ENCODE data around the gene NOTO. TPM values are rescaled to one million over a fixed set of nuclear protein-coding genes. Genes with fewer than 3 reads are reported as not detected.

The NOTO gene
- total RNA-seq, 1 donor from 2014 or later: not detected

- Mint-ChIP-seq H3K4me1 (ENCODE audit: low read depth) (no peaks in the 10 kb centered on the region), H3K36me3 (ENCODE audit: insufficient read depth) (no peaks in the 10 kb centered on the region), H3K4me3 (ENCODE audit: low read depth) (no peak overlapping the region), H3K27ac (no peak overlapping the region), H3K9me3 (ENCODE audit: low read depth) (no peaks in the 10 kb centered on the region), H3K27me3 (no peaks in the 10 kb centered on the region)
- DNase-seq (ENCODE audit: low spot score, unreplicated experiment): no peak
- no peak for TF ChIP-seq CTCF (IDR thresholded peaks at IDR 0.05; ENCODE audit: unreplicated experiment)
These were observed 56.0 kb downstream of the NOTO start for GRCh38 chr2:73258186-73258912.

GRCh38 chr2:73258913-73259215 is 56.5 kb downstream of the NOTO start:
- H3K4me3 Mint-ChIP-seq (ENCODE audit: low read depth): no peak overlapping the region

GRCh38 chr2:73259276-73259675 is 56.9 kb downstream of the NOTO start:
- H3K9me3 Mint-ChIP-seq (ENCODE audit: low read depth): no peaks in the 10 kb centered on the region
- H3K27me3 Mint-ChIP-seq: no peaks in the 10 kb centered on the region
- H3K4me3 Mint-ChIP-seq (ENCODE audit: low read depth): no peak overlapping the region
- no peak overlapping the region for H3K27ac Mint-ChIP-seq
- H3K36me3 Mint-ChIP-seq (ENCODE audit: insufficient read depth): no peaks in the 10 kb centered on the region
- H3K4me1 Mint-ChIP-seq (ENCODE audit: low read depth): no peaks in the 10 kb centered on the region
- DNase-seq (ENCODE audit: low spot score, unreplicated experiment): no peak
- no peak for TF ChIP-seq CTCF (IDR thresholded peaks at IDR 0.05; ENCODE audit: unreplicated experiment)

More at GRCh38 chr2:73258913-73259215, 56.5 kb downstream of the NOTO start:
- Mint-ChIP-seq H3K4me1 (ENCODE audit: low read depth) (no peaks in the 10 kb centered on the region), H3K9me3 (ENCODE audit: low read depth) (no peaks in the 10 kb centered on the region), H3K36me3 (ENCODE audit: insufficient read depth) (no peaks in the 10 kb centered on the region), H3K27ac (no peak overlapping the region), H3K27me3 (no peaks in the 10 kb centered on the region)
- DNase-seq (ENCODE audit: low spot score, unreplicated experiment): no peak
- no peak for TF ChIP-seq CTCF (IDR thresholded peaks at IDR 0.05; ENCODE audit: unreplicated experiment)

- Mint-ChIP-seq H3K4me3 (ENCODE audit: low read depth) (no peak overlapping the region), H3K36me3 (ENCODE audit: insufficient read depth) (no peaks in the 10 kb centered on the region), H3K27me3 (no peaks in the 10 kb centered on the region), H3K9me3 (ENCODE audit: low read depth) (no peaks in the 10 kb centered on the region), H3K4me1 (ENCODE audit: low read depth) (no peaks in the 10 kb centered on the region), H3K27ac (no peak overlapping the region)
- DNase-seq (ENCODE audit: low spot score, unreplicated experiment): no peak
- no peak for TF ChIP-seq CTCF (IDR thresholded peaks at IDR 0.05; ENCODE audit: unreplicated experiment)
These were observed 57.4 kb downstream of the NOTO start for GRCh38 chr2:73259704-73260337.

GRCh38 chr2:73260338-73260984 is 58.1 kb downstream of the NOTO start:
- H3K36me3 Mint-ChIP-seq (ENCODE audit: insufficient read depth): no peaks in the 10 kb centered on the region
- peak; percentile 44 for DNase-seq (ENCODE audit: low spot score, unreplicated experiment)
- H3K9me3 Mint-ChIP-seq (ENCODE audit: low read depth): no peaks in the 10 kb centered on the region
- no peak overlapping the region for H3K4me3 Mint-ChIP-seq (ENCODE audit: low read depth)
- peak; percentile 63 for TF ChIP-seq CTCF (IDR thresholded peaks at IDR 0.05; ENCODE audit: unreplicated experiment)
- H3K27ac Mint-ChIP-seq: no peak overlapping the region
- no peaks in the 10 kb centered on the region for H3K4me1 Mint-ChIP-seq (ENCODE audit: low read depth)
- H3K27me3 Mint-ChIP-seq: no peaks in the 10 kb centered on the region

Other genes starting within 250 kb of the NOTO start
- gene SFXN5, start 130.9 kb upstream of the NOTO start, total RNA-seq: 33.1 and 36.0 TPM in 2 replicates
- 22.0 and 23.5 TPM in 2 replicates for gene RAB11FIP5, start 89.6 kb upstream of the NOTO start, total RNA-seq
- 30.2 and 32.7 TPM in 2 replicates for gene SMYD5, start 11.7 kb downstream of the NOTO start, total RNA-seq
- 9.8 and 10.2 TPM in 2 replicates for gene PRADC1, start 30.7 kb downstream of the NOTO start, total RNA-seq
- 249 and 256 TPM in 2 replicates for gene CCT7, start 31.7 kb downstream of the NOTO start, total RNA-seq
- gene FBXO41, start 81.9 kb downstream of the NOTO start, total RNA-seq: 7.1 and 7.4 TPM in 2 replicates
- gene EGR4, start 91.0 kb downstream of the NOTO start, total RNA-seq: 0.12 TPM in 1 of 2 replicates, not detected in the other
- 40.8 and 46.7 TPM in 2 replicates for gene ALMS1, start 183.3 kb downstream of the NOTO start, total RNA-seq